Caco-2 (cell line): Measurements from ENCODE around the gene PRRT4. TPM values are rescaled to one million over a fixed set of nuclear protein-coding genes. Genes with fewer than 3 reads are reported as not detected.

ENCODE experiments used
- Bru-seq: library from RNA; stranded (reverse); fragments of 400-500 nt; gene quantifications from one replicate; lab custom pipeline; 2021; lab: Mats Ljungman, UMichigan
- BruChase-seq, 2 experiments: library from RNA; stranded (reverse); fragments of 400-500 nt; gene quantifications; one replicate each; lab custom pipeline; 2021; lab: Mats Ljungman, UMichigan
- BruUV-seq: library from RNA; stranded (reverse); fragments of 400-500 nt; replicated peaks from 2 replicates; lab custom pipeline; 2021; lab: Mats Ljungman, UMichigan
- CTCF ChIA-PET: fragments of 300-600 bp; sonication (Branson Sonifier 250); formaldehyde crosslinking; loops from one replicate; lab custom pipeline; 2022; ENCODE audit warnings: antibody characterized with exemption; lab: Charles Lee
- POLR2A ChIA-PET: fragments of 300-600 bp; sonication (Branson Sonifier 250); formaldehyde crosslinking; loops from one replicate; lab custom pipeline; 2022; ENCODE audit warnings: antibody characterized with exemption; lab: Charles Lee
- DNase-seq, 2 experiments: peaks; one replicate each; pipeline versions ENCODE4 v3.0.0 to v3.0.0-alpha.2; 2020 to 2022
- H3K27me3 ChIP-seq: replicated peaks from 2 replicates; pipeline ENCODE4 v1.6.0; 2011; ENCODE audit warnings: low read length; ENCODE audit not compliant: control insufficient read depth, insufficient read depth
- H3K36me3 ChIP-seq: 2 replicates; pipeline ENCODE4 v1.5.1; 2011; ENCODE audit warnings: low read length; ENCODE audit not compliant: control insufficient read depth, insufficient read depth
- H3K4me1 ChIP-seq: fragments of 250-450 bp; sonication (Bioruptor Pico); 2 replicates; pipeline ENCODE4 v1.5.1; 2020; ENCODE audit warnings: mild to moderate bottlenecking
- H3K4me3 ChIP-seq: 2 replicates; pipeline ENCODE4 v1.5.1; 2011; ENCODE audit warnings: low read depth, mild to moderate bottlenecking, control low read depth, low read length
- H3K9me3 ChIP-seq: fragments of 250-450 bp; sonication (Bioruptor Pico); 2 replicates; pipeline ENCODE4 v1.5.1; 2020; ENCODE audit warnings: mild to moderate bottlenecking, moderate library complexity
- H3K27ac Mint-ChIP-seq: one replicate; pipeline ENCODE4 v1.8.0; 2022; ENCODE audit warnings: mixed read lengths; ENCODE audit not compliant: unreplicated experiment
- H3K27me3 Mint-ChIP-seq: one replicate; pipeline ENCODE4 v1.8.0; 2022; ENCODE audit warnings: mixed read lengths; ENCODE audit not compliant: insufficient read depth, unreplicated experiment
- H3K36me3 Mint-ChIP-seq: one replicate; pipeline ENCODE4 v1.8.0; 2022; ENCODE audit warnings: mild to moderate bottlenecking, mixed read lengths; ENCODE audit not compliant: insufficient read depth, unreplicated experiment
- H3K4me1 Mint-ChIP-seq: one replicate; pipeline ENCODE4 v1.8.0; 2022; ENCODE audit warnings: low read depth, mixed read lengths; ENCODE audit not compliant: unreplicated experiment
- H3K4me3 Mint-ChIP-seq: one replicate; pipeline ENCODE4 v1.8.0; 2022; ENCODE audit warnings: mild to moderate bottlenecking, moderate library complexity, mixed read lengths; ENCODE audit not compliant: unreplicated experiment
- H3K9me3 Mint-ChIP-seq: one replicate; pipeline ENCODE4 v1.8.0; 2022; ENCODE audit warnings: mixed read lengths; ENCODE audit not compliant: unreplicated experiment
- intact Hi-C: fragments of 100-400 bp; cut with micrococcal nuclease; formaldehyde crosslinking; loops from one replicate; pipeline ENCODE4 v1.10.0; 2022; ENCODE audit not compliant: unreplicated experiment
- long read RNA-seq: library from polyadenylated mRNA; stranded (forward); transcript quantifications from one replicate; pipeline ENCODE4 v2.0.0, GENCODE V29; 2022
- total RNA-seq: library from RNA; stranded (reverse); gene quantifications from 2 replicates; pipeline ENCODE4 v1.2.3, GENCODE V29; 2022
- TF ChIP-seq, protein P1 (sequence below), 2 experiments: fragments of 200-600 bp in 1 of 2; IDR thresholded peaks; 1 replicate in 1 of 2; 2 replicates in 1 of 2; pipeline versions ENCODE4 v1.5.1 to v1.8.0; 2011 to 2022; ENCODE audit warnings: antibody characterized with exemption in 1 of 2, control low read depth in 1 of 2, inconsistent platforms in 1 of 2, low read depth in 1 of 2, low read length in 1 of 2, mild to moderate bottlenecking in 1 of 2, moderate library complexity in 1 of 2; ENCODE audit not compliant: insufficient read depth in 1 of 2, severe bottlenecking in 1 of 2, unreplicated experiment in 1 of 2

PRRT4 gene
- total RNA-seq, result 0.37 and 0.43 TPM in 2 replicates
- Bru-seq, nascent RNA, result percentile 18 among the genes with signal in this experiment
- percentile 17 among the genes with signal in this experiment for BruChase-seq, experiment 1, labeled RNA remaining after a 2-hour chase
- percentile 7 among the genes with signal in this experiment for BruChase-seq, experiment 2, labeled RNA remaining after a 6-hour chase
- long read RNA-seq, result 0 reads

DNA sequence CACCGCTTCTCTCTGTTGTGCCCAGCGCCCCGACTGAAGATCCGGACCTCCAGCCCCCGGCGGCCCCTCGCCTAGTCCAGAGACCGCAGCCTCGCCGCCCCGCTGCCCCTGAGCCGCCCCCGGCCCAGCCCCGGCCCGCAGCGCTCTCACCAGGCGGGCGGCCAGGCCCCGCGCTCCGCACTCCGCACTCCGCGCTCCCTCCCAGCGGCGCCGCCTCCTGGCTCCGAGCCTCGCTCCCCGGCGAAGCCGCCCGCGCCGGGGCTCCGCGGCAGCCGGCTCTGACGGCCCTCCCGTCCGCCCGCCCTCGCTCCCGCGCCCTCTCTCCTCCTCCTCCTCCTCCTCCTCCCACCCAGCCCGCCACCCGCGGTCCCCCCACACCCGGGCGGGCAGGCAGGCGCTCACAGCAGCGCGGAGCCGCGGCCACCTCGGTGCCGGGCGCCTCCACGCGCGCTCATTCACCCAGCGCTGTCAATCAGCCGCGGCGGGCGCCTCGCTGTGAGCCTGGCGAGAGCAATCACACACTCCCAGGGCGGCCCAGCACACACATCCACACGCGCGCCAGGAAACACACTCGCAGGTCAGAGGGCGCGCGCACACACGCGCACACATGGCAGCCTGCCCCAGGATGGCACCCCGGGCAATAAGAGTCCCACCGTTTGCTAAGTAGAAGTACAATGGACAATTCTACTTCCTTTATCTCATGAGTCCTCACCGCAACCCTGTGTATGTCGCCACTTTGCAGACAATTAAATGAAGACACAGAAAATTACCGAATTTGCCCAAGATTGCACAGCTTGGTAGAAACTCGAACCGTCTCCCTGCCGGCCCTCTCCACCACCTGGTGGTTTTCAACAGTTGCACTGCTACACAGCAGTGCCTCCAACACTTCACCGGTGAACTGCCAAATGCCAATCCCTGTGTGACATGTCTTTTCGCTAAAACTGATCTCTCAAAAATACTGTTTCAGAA lies at the start of gene PRRT4:
PRRT4 (minus strand) TSS at position 280 of the 969 bp plus-strand sequence.
- Histone ChIP-seq H3K36me3 (no peaks in the 10 kb centered on the region), H3K4me3 (peak within 1 kb of the TSS; percentile 42), H3K4me1 (0 out of 2 replicates have a peak, but pooled peaks cover 7% of the 10 kb centered on the region), H3K9me3 (no peaks in the 10 kb centered on the region), H3K27me3 (no peaks in the 10 kb centered on the region; the same call in none of the 2 replicates)
- H3K27me3 Mint-ChIP-seq, result peaks cover 28% of the 10 kb centered on the region
- H3K4me1 Mint-ChIP-seq, result peaks cover 4% of the 10 kb centered on the region
- peaks cover 7% of the 10 kb centered on the region for H3K36me3 Mint-ChIP-seq
- peak within 1 kb of the TSS; percentile 77 for H3K4me3 Mint-ChIP-seq
- TF ChIP-seq, protein P1, sequence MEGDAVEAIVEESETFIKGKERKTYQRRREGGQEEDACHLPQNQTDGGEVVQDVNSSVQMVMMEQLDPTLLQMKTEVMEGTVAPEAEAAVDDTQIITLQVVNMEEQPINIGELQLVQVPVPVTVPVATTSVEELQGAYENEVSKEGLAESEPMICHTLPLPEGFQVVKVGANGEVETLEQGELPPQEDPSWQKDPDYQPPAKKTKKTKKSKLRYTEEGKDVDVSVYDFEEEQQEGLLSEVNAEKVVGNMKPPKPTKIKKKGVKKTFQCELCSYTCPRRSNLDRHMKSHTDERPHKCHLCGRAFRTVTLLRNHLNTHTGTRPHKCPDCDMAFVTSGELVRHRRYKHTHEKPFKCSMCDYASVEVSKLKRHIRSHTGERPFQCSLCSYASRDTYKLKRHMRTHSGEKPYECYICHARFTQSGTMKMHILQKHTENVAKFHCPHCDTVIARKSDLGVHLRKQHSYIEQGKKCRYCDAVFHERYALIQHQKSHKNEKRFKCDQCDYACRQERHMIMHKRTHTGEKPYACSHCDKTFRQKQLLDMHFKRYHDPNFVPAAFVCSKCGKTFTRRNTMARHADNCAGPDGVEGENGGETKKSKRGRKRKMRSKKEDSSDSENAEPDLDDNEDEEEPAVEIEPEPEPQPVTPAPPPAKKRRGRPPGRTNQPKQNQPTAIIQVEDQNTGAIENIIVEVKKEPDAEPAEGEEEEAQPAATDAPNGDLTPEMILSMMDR (IDR thresholded peaks at IDR 0.05; ENCODE audit: insufficient read depth in 1 of 2, low read depth in 1 of 2, low read length in 1 of 2, severe bottlenecking in 1 of 2, unreplicated experiment in 1 of 2), result no peak
- peak in 1 of 2 experiments; percentile 55 for DNase-seq
- H3K9me3 Mint-ChIP-seq, result no peaks in the 10 kb centered on the region
- POLR2A ChIA-PET, result no interaction called here
- BruUV-seq, result no TSS peak
- CTCF ChIA-PET, result no interaction called here
- H3K27ac Mint-ChIP-seq, result no peak within 1 kb of the TSS
- intact Hi-C loops, result no loop called here

DNA sequence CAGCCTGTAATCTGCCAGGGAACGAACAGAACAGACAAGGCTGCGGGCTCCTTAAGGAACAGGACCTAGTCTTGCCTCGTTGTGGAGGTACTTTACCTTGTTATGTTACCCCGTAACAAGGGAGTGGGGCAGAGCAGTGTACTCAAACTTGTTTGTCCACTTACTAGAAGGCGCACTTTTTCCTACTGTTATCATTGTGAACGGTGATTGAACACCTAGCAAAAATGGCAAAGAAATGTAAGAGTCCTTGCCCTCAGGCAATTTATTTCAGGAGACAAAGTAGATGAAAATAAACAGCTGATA lies 48.9 kb upstream of the PRRT4 start:
- intact Hi-C loops, result loop anchor here (1.0 kb wide), 1 partner anchor 12 kb away; no protein-coding TSS in a partner anchor
- H3K4me3 ChIP-seq, result peak overlapping the region; percentile 45
- CTCF ChIA-PET, result interaction anchor here (0.7 to 1.4 kb wide), 4 partner anchors 12 to 63 kb away, joined by 3 to 5 read pairs (median 4); no protein-coding TSS in a partner anchor
- H3K4me1 ChIP-seq, result peaks cover 19% of the 10 kb centered on the region
- no peaks in the 10 kb centered on the region for H3K27me3 Mint-ChIP-seq
- no peak for DNase-seq
- peak overlapping the region; percentile 88 for H3K4me3 Mint-ChIP-seq
- H3K27ac Mint-ChIP-seq, result peak overlapping the region; percentile 57
- H3K36me3 Mint-ChIP-seq, result no peaks in the 10 kb centered on the region
- no peaks in the 10 kb centered on the region; the same call in 1 of the 2 replicates for H3K9me3 ChIP-seq
- no peaks in the 10 kb centered on the region for H3K36me3 ChIP-seq
- no peaks in the 10 kb centered on the region for H3K9me3 Mint-ChIP-seq
- no peaks in the 10 kb centered on the region for H3K27me3 ChIP-seq
- no TSS peak for BruUV-seq
- TF ChIP-seq, protein P1 (IDR thresholded peaks at IDR 0.05; ENCODE audit: insufficient read depth in 1 of 2, low read depth in 1 of 2, low read length in 1 of 2, severe bottlenecking in 1 of 2, unreplicated experiment in 1 of 2), result no peak
- no peaks in the 10 kb centered on the region for H3K4me1 Mint-ChIP-seq
- POLR2A ChIA-PET, result no interaction called here
